ENCODE results near the gene SENP3. TPM values are rescaled to one million over a fixed set of nuclear protein-coding genes. Genes with fewer than 3 reads are reported as not detected.

The SENP3 gene
- total RNA-seq, 1 donor, result 33.1 TPM

Other genes starting within 250 kb of the SENP3 start
- 65.9 TPM for gene GPS2, start 246.6 kb upstream of the SENP3 start, total RNA-seq
- gene NEURL4, start 232.6 kb upstream of the SENP3 start, total RNA-seq, result 4.8 TPM
- gene ACAP1, start 225.4 kb upstream of the SENP3 start, total RNA-seq, result 107 TPM
- 0.73 TPM for gene KCTD11, start 209.8 kb upstream of the SENP3 start, total RNA-seq
- not detected for gene TMEM95, start 206.8 kb upstream of the SENP3 start, total RNA-seq
- 5.5 TPM for gene TNK1, start 180.8 kb upstream of the SENP3 start, total RNA-seq
- gene PLSCR3, start 167.4 kb upstream of the SENP3 start, total RNA-seq, result 21.6 TPM
- gene TMEM256, start 157.8 kb upstream of the SENP3 start, total RNA-seq, result 41.1 TPM
- 0.73 TPM for gene NLGN2, start 154.1 kb upstream of the SENP3 start, total RNA-seq
- not detected for gene SPEM1, start 141.6 kb upstream of the SENP3 start, total RNA-seq
- gene SPEM2, start 136.3 kb upstream of the SENP3 start, total RNA-seq, result not detected
- gene SPEM3, start 133.1 kb upstream of the SENP3 start, total RNA-seq, result under 0.01 TPM
- gene TMEM102, start 126.5 kb upstream of the SENP3 start, total RNA-seq, result 4.6 TPM
- gene FGF11, start 122.4 kb upstream of the SENP3 start, total RNA-seq, result 0.21 TPM
- gene CHRNB1, start 116.9 kb upstream of the SENP3 start, total RNA-seq, result 3.3 TPM
- gene ZBTB4, start 82.3 kb upstream of the SENP3 start, total RNA-seq, result 30.9 TPM
- gene SLC35G6, start 80.5 kb upstream of the SENP3 start, total RNA-seq, result not detected
- 174 TPM for gene POLR2A, start 77.6 kb upstream of the SENP3 start, total RNA-seq
- gene TNFSF12, start 12.9 kb upstream of the SENP3 start, total RNA-seq, result 14.4 TPM
- 44.9 TPM for gene TNFSF13, start 3.2 kb upstream of the SENP3 start, total RNA-seq
- 147 TPM for gene CD68, start 17.7 kb downstream of the SENP3 start, total RNA-seq
- gene MPDU1, start 21.9 kb downstream of the SENP3 start, total RNA-seq, result 48.0 TPM
- gene SOX15, start 28.2 kb downstream of the SENP3 start, total RNA-seq, result 0.52 TPM
- 7.7 TPM for gene FXR2, start 53.0 kb downstream of the SENP3 start, total RNA-seq
- gene SAT2, start 65.9 kb downstream of the SENP3 start, total RNA-seq, result 28.3 TPM
- gene SHBG, start 68.2 kb downstream of the SENP3 start, total RNA-seq, result not detected
- not detected for gene ATP1B2, start 89.0 kb downstream of the SENP3 start, total RNA-seq
- gene TP53, start 125.6 kb downstream of the SENP3 start, total RNA-seq, result 9.9 TPM
- 3.6 TPM for gene WRAP53, start 126.6 kb downstream of the SENP3 start, total RNA-seq
- not detected for gene EFNB3, start 143.3 kb downstream of the SENP3 start, total RNA-seq
- under 0.01 TPM for gene DNAH2, start 155.8 kb downstream of the SENP3 start, total RNA-seq

Data from mononuclear cell (primary cell).